ENCODE results near the gene FEM1B.

Gene FEM1B

DNA sequence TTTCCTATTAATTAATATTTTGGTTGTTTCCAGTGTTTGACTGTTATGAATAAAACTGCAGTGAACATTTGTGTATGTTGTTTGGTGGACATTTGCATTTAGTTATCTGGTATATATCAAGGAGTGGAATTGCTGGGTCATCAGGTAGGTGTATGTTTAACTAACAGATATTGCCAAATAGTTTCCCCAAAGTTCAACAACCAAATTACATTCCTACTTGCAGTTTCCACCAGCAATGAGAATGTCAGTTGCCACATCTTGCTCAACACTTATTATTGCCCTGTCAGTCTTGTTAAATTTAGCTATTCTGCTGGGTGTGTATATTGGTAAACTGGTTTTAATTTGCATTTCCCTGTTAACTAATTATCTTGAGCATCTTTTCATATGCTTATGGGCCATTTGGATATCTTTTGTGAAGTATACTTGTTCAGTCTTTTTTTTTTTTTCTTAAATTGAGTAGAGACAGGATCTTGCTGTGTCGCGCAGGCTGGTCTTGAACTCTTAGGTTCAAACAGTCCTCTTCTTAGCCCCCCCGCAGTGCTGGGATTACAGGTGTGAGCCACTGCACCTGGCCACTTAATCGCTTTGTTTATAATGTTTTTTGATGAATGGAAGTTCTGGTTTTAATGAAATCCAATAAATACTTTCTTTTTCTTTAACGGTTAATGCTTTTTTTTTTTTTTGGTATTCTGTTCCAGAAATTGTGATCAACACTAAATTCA lies 7.9 kb downstream of the FEM1B start:
- peak; percentile 48 for DNase-seq (ENCODE audit: low read depth)

DNA sequence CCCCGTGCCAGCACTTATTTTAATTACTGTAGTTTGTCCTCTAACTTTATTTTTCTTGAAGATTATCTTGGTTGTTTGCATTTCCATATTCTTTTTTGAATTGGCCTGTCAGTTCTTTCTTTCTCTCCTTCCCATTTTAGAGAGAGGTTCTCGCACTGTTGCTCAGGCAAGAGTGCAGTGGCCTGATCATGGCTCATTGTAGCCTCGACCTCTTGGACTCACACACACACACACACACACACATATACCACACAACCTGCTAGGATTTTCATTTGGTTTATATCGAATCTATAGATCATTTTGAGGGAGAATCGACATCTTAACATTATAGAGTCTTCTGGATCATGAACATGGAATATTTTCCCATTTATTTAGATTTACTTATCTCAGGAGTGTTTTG lies 8.7 kb downstream of the FEM1B start:
- DNase-seq (ENCODE audit: low read depth) = no peak

DNA sequence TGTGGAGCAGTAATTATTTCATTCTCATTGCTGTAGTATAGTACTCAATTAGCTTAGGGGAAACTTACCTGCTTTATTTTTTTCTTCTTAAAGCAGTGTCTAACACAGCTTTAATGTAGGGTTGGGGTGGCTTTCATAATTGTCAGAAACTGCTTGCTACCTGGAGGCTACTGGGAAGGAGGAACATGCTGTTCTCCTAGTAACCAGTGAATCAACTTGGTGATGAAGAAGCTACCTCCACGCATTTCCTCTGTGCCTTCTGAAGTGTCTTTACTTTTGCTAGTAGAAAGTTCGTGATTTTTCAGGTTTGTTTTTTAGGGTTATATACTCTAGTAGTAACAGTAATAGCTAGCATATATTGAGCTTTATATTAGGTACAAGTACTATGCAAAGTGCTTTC lies 11.5 kb downstream of the FEM1B start:
- no peak for DNase-seq (ENCODE audit: low read depth)

DNA sequence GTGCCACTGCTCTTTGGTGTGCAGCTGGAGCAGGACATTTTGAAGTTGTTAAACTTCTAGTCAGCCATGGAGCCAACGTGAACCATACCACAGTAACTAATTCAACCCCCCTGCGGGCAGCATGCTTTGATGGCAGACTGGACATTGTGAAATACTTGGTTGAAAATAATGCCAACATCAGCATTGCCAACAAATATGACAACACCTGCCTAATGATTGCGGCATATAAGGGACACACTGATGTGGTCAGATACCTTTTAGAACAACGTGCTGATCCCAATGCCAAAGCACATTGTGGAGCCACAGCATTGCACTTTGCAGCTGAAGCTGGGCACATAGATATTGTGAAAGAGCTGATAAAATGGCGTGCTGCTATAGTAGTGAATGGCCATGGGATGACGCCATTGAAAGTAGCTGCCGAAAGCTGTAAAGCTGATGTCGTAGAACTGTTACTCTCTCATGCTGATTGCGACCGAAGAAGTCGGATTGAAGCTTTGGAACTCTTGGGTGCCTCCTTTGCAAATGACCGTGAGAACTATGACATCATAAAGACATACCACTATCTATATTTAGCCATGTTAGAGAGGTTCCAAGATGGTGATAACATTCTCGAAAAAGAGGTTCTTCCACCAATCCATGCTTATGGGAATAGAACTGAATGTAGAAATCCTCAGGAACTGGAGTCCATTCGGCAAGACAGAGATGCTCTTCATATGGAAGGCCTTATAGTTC lies 12.2 kb downstream of the FEM1B start:
- no peak for DNase-seq (ENCODE audit: low read depth)

DNA sequence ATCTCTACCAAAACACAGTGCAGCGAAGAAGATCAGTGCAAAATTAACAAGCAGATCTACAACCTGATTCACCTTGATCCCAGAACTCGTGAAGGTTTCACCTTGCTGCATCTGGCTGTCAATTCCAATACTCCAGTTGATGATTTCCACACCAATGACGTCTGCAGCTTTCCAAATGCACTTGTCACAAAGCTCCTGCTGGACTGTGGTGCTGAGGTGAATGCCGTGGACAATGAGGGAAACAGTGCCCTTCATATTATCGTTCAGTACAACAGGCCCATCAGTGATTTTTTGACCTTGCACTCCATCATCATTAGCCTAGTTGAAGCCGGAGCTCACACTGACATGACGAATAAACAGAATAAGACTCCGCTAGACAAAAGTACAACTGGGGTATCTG lies 13.2 kb downstream of the FEM1B start:
- DNase-seq (ENCODE audit: low read depth) = no peak

DNA sequence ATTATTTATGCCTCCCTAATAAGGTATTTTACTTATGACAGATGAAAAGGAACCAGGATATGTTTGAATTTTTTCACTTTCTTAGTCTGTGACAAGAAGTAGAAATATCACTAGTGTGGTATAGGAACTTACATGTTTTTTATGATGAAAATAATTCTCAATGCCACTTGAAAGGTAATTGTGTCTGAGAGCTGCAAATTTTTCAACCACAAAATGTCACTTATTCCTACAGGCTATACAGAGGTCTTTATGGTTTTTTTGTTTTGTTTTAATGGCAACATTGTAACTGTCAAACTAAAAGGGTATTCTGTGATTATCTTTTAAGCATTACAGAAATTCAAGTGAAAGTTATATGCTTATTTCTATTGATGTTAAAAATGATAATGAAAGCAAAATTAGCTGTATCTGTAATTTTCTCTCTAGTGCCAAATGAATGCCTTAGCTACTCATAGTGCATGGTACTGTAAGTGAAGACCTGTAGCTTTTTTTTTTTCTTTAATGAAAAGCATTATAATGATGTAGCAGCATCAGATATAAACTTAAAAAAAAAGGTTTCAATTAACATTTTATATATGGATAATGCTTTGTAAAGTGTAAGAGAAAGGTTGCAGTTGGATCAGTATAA lies 14.7 kb downstream of the FEM1B start:
- DNase-seq (ENCODE audit: low read depth) = no peak

DNA sequence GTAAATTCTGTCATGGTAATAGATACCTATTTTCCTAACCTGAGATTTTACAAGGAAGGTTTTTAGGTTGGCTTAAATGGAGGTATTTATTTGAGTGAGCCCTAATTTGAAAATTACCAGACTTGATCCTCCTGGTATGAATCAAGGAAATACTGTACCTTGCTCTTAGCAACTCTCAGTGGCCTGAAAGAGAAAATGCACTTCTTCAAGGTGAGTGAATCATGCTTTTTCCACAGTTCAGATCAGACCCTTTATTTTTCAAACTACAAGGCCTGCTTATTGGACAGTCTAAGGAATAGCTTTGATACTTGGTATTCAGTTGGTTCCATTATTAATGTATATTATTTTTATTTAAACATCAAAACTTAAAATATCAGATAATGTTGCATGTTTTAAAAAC lies 15.4 kb downstream of the FEM1B start:
- DNase-seq (ENCODE audit: low read depth) = no peak

DNA sequence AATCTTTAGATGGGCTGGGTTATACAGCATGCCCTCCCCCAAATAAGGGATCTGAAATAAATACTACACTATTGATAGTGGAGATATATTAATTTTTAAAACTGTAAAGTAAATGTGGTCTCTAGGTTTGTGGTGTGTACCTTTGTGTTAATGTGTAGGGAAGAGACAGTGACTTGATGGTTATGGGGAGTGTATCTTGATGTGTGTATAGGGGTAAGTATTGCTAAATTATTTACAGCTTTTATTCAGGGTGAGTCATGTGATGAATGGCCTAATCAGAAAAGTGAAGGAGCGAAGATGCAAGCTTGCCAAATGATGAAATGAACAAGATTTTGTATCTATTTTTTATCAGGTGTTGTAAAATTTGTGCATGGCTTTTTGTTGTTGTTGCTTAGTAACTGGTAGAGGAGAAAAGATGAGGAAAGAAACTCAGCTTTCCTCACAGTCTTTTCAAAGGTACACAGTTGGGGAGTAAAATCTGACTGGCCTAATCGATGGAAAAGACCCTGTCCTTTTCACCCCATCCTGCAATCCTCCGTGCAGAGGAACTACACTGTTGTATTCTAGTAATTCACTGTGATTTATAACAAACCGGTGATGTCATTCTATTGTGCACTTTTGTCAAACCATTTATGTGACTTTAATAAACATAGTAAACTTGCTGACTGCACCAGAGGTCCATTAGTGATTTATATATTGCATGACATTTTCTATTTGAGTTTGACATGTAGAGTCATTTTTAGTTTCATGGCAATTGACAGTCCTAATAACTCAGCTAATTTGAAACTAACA lies 17.7 kb downstream of the FEM1B start:
- peak; percentile 33 for DNase-seq (ENCODE audit: low read depth)

DNA sequence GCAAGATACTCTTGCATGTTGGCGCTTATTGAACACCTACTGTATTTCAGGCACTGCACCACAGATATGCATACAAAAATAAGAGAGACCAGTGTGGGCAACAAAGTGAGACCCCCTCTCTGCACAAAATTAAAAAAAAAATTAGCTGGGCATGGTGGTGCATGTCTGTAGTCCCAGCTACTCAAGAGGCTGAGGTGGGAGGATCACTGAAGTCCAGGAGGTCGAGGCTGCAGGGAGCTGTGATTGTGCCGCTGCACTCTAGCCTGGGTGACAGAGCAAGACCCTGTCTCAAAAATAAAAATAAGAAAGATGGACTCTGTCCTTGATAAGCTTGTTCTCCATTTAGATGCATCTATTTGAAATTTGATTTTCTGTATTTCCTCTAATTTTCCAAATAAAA lies 20.8 kb downstream of the FEM1B start:
- DNase-seq (ENCODE audit: low read depth) = no peak

DNA sequence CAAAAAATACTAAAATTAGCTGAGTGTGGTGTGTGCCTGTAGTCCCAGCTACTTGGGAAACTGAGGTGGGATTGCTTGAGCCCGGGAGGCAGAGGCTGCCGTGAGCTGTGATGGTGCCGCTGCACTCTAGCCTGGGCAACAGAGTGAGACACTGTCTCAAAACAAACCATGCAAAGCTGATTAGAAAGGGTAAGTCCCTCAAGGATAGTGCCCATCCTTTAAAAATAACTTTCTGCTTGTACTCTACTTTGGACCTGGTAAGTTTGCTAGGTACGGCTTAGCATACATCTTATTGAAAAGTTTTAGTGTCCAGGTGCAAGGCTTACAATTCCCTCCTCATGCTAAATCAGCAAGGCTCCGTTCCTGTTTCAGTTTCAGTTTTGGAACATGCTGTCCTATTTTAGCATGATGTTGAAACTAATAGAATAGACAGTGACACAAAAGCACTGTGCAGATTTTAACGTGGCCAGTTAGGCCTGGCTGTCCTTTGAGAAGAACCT lies 21.4 kb downstream of the FEM1B start:
- DNase-seq (ENCODE audit: low read depth) = peak; percentile 18

DNA sequence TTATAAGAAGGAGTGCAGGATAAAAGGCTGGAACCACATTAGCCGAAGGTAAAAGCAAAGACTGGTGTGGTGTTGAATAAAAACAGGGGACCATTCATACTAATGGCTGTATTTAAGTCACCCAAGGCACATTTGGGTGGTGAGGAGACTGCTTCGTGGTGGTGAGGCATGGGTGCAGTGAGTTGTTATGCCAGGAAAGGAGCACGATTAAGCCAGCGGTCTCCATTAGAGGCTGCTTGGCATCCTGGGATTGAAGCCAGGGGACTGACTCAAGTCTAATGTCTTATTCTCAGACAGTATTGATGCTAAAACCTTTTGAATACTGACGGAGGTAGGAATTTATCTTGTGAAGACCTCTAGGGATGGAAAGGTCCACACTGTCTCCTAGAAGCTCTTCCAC lies 21.9 kb downstream of the FEM1B start:
- DNase-seq (ENCODE audit: low read depth) = no peak

DNA sequence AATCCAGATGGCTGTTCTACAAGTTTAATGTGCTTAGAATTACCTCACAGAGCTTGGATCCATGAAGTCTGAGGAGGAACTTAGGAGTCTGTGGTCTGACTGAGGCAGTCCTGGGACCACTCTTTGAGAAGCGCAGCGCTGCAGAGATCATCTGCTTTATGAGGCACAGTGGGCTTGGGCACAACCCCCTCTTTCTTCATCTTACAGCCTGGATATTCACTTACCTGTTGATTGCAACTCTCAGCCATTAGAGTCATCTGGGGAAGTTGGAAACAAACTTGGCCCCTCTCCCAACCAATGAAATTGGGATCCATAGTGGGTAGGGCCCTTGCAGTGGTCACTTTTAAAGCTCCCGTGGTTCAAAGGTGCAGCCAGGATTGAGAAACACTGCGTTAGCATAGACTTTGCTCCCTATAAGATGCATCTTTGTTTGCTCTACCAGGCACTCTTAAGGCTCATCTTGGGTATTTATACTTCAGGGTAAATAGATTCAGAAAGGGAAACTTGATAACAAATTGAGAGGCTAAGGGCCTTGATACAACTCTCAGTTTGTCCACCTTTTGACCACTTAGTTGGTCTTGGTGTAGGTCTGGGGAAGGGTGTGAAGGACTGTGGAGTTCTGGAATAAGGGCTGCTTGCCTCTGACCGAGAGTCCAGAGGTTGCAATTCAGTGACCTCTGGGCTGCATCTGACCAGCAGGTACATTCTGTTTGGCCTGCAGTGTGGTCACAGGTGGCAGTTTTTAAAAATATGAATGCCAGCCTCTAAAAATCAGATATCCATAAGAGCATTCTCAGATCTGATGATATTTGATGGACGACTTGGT lies 22.8 kb downstream of the FEM1B start:
- no peak for DNase-seq (ENCODE audit: low read depth)

DNA sequence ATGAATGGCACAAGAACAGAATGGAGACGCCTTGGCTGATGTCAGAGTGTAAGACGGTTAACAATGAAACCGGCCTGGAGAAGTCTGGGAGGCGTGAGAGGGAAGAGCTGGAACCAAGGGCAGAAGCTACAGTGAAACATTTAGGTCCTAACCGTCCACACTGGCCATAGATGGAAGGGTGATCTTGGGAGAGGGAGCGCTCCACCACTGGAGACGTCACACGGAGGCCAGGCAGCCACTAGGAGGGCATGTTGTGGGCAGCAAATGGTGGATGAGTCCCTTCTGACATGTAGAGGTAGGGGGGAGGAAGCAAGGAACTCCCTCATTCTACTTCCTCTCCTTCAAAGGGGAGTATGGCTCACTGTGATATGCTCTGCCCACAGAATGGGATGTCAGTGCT lies 23.8 kb downstream of the FEM1B start:
- no peak for DNase-seq (ENCODE audit: low read depth)

DNA sequence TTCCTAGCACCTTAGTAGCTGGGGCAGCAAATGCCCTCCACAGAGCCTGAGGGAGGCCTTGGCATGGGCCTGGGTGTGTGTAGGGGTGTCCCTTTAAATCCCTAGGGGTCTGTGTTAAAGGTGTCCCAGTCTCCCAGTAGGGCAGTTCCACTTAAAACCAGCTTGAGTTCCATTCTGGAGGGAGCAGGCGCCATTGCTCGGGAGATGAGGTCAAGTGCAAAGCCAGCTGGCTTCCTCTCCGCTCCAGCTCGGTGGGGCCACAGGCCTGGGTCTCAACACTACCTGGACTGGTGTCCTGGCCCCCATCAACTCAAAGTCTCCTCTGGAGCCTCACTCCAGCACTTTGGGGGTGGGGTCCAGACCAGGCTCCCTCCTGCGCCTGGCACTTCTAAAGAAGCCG lies 25.2 kb downstream of the FEM1B start:
- DNase-seq (ENCODE audit: low read depth) = no peak

DNA sequence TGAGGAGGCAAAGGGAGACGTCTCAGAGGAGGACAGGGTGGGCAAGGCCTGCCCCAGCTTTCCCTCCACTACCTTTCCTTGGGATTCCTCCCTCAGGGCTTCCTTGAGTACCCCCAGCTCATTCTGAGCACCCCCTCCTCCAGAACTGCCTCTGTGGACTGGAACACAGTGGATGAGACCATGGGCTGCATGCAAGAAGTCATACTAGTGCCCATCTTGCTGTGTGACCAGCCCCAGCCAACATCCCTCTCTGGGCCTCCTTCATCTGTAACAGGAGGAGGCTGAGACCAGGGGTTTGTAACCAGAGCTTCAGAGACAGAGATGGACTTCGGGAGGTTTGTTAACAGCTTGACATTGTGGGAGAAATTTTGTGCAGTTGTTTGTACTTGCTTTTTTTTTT lies 25.6 kb downstream of the FEM1B start:
- no peak for DNase-seq (ENCODE audit: low read depth)

DNA sequence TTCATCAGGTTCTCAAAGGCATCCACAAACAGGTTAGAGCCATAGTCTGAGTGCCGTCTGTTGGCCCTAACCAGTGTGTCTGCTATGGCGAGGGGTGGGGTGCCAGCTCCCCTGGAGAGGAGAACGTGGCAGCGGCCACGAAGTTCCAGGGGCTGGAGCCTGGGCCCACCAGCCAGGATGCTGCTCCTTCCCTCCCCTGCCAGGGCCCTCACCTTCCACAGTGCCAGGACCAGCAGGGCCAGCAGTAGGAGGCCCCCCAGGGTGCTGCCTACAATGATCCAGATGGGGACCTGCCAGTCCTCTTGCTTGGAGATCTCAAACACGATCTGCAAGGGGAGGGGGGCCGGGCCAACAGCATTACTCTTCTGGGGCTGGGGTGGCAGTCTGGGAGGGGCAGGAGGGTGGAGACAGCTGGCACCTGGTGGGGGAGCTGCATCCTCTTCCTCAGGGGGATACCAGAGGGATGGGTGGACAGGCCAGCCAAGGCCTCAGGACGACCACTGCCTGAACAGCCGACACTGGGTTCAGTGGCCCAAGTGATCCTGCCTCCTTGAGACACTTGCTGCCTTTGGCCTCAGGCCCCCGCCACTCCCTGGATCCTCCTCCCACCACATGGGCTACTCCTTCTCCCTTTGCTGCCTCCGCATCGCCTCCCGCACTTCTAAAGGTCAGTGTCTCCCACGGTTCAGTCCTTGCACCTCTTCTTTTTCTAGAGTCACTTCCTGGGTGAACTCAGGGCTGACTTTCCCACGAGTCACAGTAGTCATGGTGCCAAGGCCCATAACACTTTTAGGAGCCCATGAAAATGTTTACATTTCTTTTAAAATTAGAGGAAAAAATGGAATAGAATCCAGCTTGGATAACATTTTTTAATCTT lies 26.3 kb downstream of the FEM1B start:
- no peak for DNase-seq (ENCODE audit: low read depth)

DNA sequence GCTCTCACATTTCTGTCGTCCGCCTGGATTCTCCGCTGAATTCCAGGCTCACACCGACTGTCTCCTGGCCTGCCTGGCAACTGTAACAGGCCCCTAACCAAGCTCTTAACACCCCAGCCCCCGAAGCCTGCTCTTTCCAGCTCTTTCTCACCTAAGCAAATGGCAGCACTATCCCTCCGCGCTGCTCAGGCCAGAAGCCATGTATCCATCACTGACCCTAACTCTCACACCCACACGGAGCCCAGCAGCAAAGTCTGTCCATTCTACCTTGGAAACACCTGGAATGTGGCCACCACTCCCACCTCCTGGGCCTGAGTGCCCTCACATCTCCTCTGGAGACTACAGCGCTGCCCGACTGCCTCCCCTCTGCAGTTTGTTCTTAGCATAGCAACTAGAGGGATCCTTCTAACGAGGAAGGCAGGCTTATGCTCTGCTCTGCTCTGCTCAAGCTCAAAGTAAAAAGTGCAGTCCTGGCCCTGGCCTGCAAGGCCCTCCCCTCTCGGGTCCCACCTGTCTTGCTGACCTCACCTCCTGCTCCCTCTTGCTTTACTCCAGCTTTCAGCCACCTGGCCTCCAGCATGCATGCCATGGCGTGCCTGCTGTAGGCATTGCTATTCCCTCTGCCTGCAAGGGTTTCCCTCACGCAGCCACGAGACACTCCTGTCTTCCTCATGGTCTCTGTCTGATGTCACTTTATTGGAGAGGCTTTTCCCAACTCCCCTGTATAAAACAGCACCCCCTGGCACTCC lies 27.2 kb downstream of the FEM1B start:
- DNase-seq (ENCODE audit: low read depth) = no peak

DNA sequence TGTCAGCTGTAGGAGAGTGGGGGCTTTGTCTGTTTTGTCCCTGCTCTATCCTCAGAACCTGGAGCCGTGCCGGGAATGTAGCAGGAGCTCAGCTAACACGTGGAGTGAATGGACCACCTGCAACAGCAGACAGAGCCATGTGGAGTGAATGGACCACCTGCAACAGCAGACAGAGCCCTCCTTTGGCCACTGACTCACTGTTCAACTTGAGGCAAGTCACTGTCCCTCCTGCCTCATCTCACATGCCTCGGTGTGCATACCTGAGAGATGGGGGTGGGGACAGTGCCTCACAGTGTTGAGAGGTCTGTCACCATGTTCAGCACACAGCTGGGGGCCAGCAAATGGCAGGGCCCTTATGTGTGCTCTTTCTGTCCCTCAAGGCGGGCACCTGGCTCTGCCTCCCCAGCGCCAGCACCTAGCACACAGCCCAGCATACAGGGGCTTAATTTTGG lies 27.9 kb downstream of the FEM1B start:
- no peak for DNase-seq (ENCODE audit: low read depth)

DNA sequence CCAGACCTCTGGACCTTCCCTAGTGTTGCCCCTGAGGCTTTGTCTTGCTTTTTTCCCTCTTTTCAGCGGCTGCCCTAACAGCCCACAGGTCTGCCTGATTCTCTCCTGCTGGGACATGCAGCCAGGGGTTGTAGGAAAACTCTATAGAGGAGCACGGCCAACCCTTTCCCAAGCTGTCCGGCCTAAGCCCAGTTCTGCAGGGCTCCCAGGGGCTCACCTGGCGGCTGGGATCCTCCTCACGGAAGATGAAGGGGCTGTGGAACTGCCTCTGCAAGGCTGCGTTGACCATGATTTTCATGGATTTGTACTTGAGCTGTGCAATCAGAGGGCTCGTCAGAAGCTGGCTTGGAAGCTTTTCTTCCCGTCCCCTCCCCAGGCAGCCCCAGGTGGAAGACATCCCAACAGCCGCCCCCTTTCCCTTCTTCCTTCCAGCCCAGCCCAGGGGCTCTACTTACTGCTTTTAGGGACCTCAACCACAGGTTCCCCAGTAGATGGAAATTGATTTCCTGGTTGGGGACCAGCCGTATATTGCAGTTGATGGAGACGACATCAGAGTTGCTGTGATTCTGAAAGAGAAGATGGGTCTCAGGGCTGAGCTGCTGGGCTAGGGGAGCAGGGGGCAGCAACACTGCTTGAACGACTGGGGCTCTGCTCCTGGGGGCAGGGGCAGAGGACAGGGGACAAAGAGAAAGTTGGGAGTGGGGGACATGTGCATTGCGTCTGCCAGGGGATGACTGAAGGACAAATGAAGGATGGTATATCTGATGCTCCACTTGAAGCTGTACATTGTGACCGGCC lies 29.8 kb downstream of the FEM1B start:
- DNase-seq (ENCODE audit: low read depth) = no peak
